Colon (tissue), 2 donors: ENCODE data around the gene MGST2.
"Not testable (repeated sequence)": the region's sequence is repeated elsewhere in the genome, so short reads cannot be mapped to it uniquely, and the experiment has no call there.

ENCODE experiments used
- FAIRE-seq: peaks from 2 replicates; lab custom pipeline; 2012; peaks lifted over from hg19 to GRCh38; lab: Jason Lieb, UNC
- donor health status: control.
- donor health status: control.

The MGST2 gene

GRCh38 chr4:139669890-139670289, 4.3 kb downstream of the MGST2 start:
- FAIRE-seq: no peak

DNA sequence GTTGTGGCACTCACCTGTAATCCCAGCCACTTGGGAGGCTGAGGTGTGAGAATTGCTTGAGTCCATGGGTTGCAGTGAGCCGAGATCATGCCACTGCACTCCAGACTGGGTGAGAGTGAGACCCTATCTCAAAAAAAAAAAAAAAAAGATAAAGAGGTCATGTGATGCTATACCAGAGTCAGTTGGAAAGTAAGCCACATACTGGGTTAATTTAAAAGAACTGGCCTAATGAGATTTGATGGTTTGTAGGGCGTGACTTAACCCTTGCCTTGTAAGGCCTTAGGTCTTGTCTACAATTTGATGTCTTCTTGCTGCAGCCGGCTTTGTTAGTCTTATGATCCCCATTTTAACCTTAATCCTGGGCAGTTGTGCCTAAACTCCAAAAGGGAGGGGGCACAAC, 5.2 kb downstream of the MGST2 start:
- FAIRE-seq: no peak

GRCh38 chr4:139672215-139672614, 6.6 kb downstream of the MGST2 start:
- FAIRE-seq: no peak

GRCh38 chr4:139672732-139673131, 7.1 kb downstream of the MGST2 start:
- FAIRE-seq: no peak

GRCh38 chr4:139674875-139675550, 9.4 kb downstream of the MGST2 start:
- no peak for FAIRE-seq

DNA sequence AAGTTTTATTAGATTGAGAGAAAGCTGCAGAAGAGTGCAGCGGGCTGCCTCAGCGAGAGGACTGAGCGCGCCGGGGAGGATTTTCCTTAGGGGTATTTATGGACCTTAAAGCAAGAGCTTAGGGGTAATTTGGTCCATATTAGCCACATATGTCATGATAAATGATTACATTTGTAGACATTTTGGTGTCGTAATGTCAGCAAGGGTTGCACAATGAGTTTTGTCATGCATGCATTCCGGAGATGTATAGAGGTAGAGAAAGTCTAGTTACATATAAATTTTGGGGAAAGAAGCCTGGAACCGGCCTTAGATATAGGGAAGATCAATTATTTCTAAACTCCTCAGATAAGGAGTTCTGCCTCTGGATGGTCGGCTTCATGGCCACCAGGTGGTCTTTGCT, 10.0 kb downstream of the MGST2 start:
- no peak for FAIRE-seq

- FAIRE-seq: no peak
Observed at GRCh38 chr4:139676365-139676764, 10.7 kb downstream of the MGST2 start.

DNA sequence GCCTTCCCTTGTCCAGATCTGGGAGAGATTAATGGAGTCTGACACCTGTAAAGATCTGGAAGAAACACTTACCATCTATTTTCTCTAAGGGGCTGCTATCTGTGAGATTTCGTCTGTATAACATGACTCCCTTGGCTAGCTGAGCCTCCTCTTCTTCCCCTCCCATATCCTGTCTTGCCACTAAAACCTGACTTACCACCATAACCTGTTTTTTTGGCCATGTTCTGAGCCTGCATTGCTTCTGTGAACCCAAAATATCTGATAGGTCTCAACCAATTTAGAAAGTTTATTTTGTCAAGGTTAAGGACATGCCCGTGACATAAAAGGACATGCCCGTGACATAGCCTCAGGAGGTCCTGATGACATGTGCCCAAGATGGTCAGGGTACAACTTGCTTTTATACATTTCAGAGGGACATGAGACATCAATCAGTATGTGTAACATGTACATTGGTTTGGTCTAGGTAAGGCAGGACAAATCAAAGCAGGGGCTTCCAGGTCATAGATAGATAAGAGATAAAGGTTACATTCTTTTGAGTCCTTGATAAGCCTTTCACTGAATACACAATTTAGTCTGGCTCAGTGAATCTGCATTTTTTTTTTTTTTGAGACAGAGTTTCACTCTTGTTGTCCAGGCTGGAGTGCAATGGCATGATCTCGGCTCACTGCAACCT, 11.4 kb downstream of the MGST2 start:
- FAIRE-seq: no peak

DNA sequence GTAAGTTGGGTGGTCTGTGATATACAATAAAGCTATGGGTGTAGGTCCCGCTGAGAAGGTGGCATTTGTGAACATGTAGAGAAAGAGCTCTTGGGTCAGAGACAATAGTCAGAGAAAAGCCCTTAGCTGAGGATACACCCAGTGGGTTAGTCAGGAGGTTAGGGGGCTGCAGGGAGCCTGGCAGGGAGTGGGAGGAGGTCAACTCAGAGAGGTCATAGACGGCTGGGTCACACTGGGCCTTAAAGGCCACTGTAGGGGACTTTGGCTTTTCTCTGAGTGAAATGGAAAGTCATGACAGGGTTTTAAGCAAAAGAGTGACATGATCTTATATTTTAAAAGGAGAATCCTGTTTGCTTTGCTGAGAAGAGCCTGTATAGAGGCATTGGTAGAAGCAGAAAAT, 16.7 kb downstream of the MGST2 start:
- FAIRE-seq: no peak

DNA sequence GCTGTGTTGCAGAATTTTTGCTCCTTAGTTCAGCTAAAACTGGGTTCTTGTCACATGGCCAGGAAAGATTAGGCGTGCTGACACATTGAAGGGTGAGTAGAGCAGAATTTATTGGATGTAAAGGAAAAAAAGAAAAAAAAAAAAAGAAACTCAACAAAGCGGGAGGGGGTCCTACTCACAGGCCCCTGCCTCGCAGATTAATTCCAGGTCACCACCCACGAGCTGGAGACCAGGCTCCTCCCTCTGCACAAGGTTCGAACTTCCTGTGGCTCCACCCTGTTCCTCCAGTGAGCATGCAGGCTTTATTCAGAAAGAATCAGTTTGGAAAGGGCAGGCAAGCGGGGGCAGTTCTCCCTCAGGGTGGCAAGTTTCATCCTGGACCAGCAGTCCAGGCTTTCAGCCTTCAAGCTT, 17.1 kb downstream of the MGST2 start:
- FAIRE-seq: no peak

DNA sequence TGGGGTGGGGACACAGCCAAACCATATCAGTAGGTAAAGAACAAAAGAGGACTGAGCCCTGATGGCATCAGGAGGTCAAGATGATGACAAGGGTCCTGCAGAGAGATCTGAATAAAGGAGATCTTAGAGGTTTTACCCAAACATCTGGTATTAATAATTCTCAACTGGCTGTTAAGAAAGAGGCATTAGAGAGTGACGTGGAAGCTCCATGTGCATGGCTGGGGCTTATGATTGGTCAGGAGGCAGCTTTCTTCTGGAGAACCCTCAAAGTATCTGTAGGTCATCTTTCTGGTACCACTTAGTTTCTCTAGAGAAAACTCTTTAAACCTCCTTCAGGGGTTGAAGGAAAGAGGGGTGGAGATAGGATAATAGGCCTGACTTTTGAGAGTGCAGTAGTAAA, 18.7 kb downstream of the MGST2 start:
- FAIRE-seq: no peak

DNA sequence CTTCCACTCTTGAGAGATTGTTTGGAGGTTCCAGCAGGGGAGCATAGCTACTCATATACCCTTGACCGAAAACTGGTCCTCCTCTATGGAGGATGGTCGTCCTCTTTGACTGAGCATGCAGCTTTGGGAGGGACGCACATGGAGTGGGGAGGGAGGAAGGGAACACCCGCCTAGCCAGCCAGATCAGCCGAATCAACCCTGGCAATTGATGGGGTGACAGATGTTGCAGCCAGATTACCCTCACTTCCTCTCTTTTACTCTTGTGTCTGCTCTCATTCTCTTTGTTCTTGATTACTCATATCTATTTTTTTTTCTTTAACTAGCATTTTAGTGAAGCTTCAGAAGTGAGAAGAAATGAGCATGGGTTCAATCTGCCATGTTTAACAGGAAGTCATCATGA, 19.6 kb downstream of the MGST2 start:
- no peak for FAIRE-seq

DNA sequence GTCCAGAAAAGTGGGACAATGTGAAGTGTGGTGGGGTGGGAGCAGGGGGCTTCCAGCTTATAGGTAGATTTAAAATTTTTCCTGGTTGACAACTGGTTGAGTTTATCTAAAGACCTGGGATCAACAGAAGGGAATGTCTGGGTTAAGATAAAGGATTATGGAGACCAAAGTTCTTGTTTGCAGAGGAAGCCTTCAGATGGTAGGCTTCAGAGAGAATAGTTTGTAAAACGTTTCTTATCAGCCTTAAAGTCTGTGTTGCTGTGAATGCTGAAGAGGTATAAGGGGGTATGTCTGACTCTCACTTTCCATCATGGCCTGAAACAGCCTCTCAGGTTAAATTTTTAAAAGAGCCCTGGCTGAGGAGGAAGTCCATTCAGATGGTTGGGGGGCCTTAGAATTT, 20.5 kb downstream of the MGST2 start:
- FAIRE-seq: no peak

GRCh38 chr4:139686988-139687387, 21.4 kb downstream of the MGST2 start:
- FAIRE-seq: no peak

- no peak for FAIRE-seq
Observed at GRCh38 chr4:139689093-139689722, 23.6 kb downstream of the MGST2 start.

- no peak for FAIRE-seq
Observed at GRCh38 chr4:139690419-139690818, 24.8 kb downstream of the MGST2 start.

DNA sequence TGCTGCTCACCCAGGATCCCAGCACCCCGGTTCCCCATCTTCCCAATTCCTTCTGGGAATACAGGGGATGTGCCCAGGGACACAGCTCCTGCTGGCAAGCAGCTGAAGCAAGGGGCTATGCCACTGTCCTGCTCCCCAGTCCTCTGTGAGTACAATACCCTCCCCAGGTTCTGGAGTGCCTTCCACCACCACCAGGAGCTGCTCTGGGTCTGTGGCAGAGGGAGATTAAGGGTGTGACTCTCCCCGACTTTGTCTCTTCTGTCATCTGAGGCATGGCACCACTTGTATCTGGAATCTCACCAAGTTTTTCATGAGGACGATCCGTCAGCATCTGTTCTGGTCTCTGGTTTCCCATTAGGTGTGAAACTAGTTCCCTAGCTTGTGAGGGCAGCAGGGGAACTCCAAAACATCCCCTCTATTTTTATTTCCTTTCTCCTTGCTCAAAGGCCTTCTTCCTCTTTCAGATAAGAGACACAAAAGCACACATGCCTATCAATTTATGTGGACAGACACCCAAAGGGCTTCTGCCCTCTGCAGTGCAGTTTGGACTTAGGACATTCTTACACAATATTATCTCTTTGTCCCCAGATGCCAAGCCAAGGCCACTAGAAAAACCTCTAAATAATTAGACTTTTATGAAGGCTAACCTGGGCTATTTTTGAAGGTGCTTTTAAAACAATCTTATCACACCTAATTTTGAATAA, 26.8 kb downstream of the MGST2 start:
- no peak for FAIRE-seq

DNA sequence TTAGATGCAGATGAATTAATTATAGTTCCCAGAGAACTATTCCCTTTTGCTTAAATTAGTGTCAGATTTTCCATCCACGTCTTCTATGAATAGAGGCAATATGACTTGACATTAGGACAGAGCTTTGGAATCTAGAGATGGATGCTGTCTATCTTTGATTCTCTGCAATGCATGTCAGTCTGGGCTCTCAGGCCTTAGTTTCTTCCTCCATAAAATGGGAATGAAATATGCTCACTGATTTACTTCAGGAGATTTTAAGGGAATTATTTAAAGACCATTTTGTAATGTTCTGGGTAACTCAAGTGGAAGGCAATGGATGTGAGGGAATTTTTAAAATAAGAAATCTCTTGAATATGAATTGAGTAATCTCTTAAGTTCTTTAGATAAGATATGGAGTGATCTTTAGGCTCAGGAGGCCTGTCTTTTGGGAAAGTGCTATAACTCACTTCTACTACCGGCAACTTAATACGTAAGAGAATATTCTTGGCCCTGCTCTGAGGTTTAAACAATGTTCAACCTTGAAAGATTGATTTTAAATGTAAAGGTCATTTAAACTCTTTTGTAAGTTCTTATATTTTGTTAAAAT, 29.0 kb downstream of the MGST2 start:
- no peak for FAIRE-seq

- no peak for FAIRE-seq
Observed at GRCh38 chr4:139696491-139696890, 30.9 kb downstream of the MGST2 start.

- FAIRE-seq: not testable (repeated sequence)
Observed at GRCh38 chr4:139698167-139698925, 32.7 kb downstream of the MGST2 start.

DNA sequence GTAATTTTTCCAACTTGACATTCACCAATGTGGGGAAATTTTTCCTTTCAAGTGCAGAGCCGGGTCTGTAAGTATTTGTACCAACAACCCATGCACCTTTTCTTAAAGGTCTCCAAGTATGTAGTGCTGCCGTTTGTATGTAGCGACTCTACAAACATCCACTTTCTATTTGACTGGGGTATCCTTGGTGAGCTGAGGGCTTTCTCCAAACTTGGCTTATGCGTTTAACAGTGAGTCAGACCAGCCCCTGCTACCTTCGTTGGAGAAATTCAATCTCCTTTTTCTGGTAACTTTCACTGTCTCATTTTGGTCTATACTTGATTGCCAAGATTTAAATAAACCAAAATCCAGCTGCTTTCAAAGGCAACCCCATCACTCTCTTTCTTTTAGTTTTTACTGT, 34.9 kb downstream of the MGST2 start:
- FAIRE-seq: no peak
